ENCODE data around the gene PIK3C2G. TPM values are rescaled to one million over a fixed set of nuclear protein-coding genes. Genes with fewer than 3 reads are reported as not detected.
A peak's percentile ranks its signal among the peaks of the same experiment; 100 is the strongest.

PIK3C2G gene
- total and polyA plus RNA-seq, 2 of the 4 experiments (the other 2 are of a cell fraction) = not detected

GRCh38 chr12:18339633-18340032 is 78.3 kb downstream of the PIK3C2G start:
- dilution Hi-C loops (cut with HindIII; ENCODE audit: low sequenced_read_pairs, unreplicated experiment) = no loop called here

More at GRCh38 chr12:18339633-18340032, 78.3 kb downstream of the PIK3C2G start:
- Histone ChIP-seq H3K14ac (replicated peaks; ENCODE audit: low read depth, low read length) (no peak overlapping the region), H3K56ac (ENCODE audit: extremely low read depth, insufficient read depth, low read length) (no peak overlapping the region), H2BK5ac (ENCODE audit: low read depth, low read length, poor library complexity, severe bottlenecking) (no peak overlapping the region), H4K91ac (ENCODE audit: insufficient read depth, low read depth, low read length) (no peak overlapping the region), H3K9ac (ENCODE audit: low read depth, low read length) (no peak overlapping the region), H4K5ac (ENCODE audit: low read depth, low read length) (no peak overlapping the region), H3K4me2 (ENCODE audit: low read depth, low read length) (no peak overlapping the region), H2BK20ac (ENCODE audit: low read depth, low read length) (no peak overlapping the region), H4K20me1 (ENCODE audit: insufficient read depth, low read length) (no peaks in the 10 kb centered on the region), H3K23ac (ENCODE audit: low read depth, low read length) (no peak overlapping the region), H2AK5ac (ENCODE audit: low read depth, low read length) (no peak overlapping the region), H3K27me3 (ENCODE audit: control insufficient read depth, insufficient read depth, low read length) (no peaks in the 10 kb centered on the region), H3K4me1 (ENCODE audit: control insufficient read depth, insufficient read depth, low read length) (no peaks in the 10 kb centered on the region), H2BK15ac (ENCODE audit: low read depth, low read length) (no peak overlapping the region), H3K9me3 (ENCODE audit: control insufficient read depth, insufficient read depth, low read length) (no peaks in the 10 kb centered on the region), H2AK9ac (replicated peaks; ENCODE audit: low read depth, low read length, poor library complexity) (no peak overlapping the region), H4K8ac (ENCODE audit: low read depth in 2 of 2, low read length in 2 of 2) (no peak overlapping the region), H2BK120ac (ENCODE audit: low read depth, low read length) (no peak overlapping the region), H3K4ac (ENCODE audit: low read depth, low read length) (no peak overlapping the region), H3K79me1 (ENCODE audit: low read depth in 1 of 2, low read length in 2 of 2) (no peaks in the 10 kb centered on the region), H2AFZ (replicated peaks; ENCODE audit: low read length, poor library complexity) (no peak overlapping the region), H3K27ac (ENCODE audit: insufficient read depth, low read length) (no peak overlapping the region), H3K4me3 (ENCODE audit: insufficient read depth, low read depth, low read length) (no peak overlapping the region), H3K18ac (ENCODE audit: low read depth, low read length) (no peak overlapping the region), H3K36me3 (ENCODE audit: control insufficient read depth, insufficient read depth, low read length) (no peaks in the 10 kb centered on the region), H3K9me1 (ENCODE audit: insufficient read depth, low read length) (no peaks in the 10 kb centered on the region; the same call in 1 of the 2 replicates)
- no CpG with 5 or more reads among the region's 1 CpG for WGBS, 2 experiments (ENCODE audit: extremely low coverage in 2 of 2, insufficient read length in 1 of 2)
- ChIA-PET POLR2A (ENCODE audit: unreplicated experiment) (no interaction called here), CTCF (no interaction called here)
- DNase-seq (no peak), ATAC-seq (ENCODE audit: low read depth) (no peak)
- no TSS peak for BruUV-seq (replicated peaks)
- intact Hi-C loops (cut with micrococcal nuclease) (no loop called here), in situ Hi-C loops (cut with MboI; ENCODE audit: low sequenced_read_pairs) (no loop called here)
- TF ChIP-seq MAZ (IDR thresholded peaks at IDR 0.05; ENCODE audit: borderline replicate concordance, low read depth, low read length) (no peak), NFE2L2 (IDR thresholded peaks at IDR 0.05; ENCODE audit: low read depth, low read length) (peak; percentile 83)

Measured in IMR-90 (cell line).